NCI-H2196 (cell line): ENCODE results near the gene ZNF287.

Experiments used
- DNase-seq: peaks from one replicate; lab custom pipeline; 2025; ENCODE audit not compliant: unreplicated experiment; lab: John Stamatoyannopoulos, UW

The ZNF287 gene

GRCh38 chr17:16517477-16517876 lies 51.5 kb downstream of the ZNF287 start:
- no peak for DNase-seq

GRCh38 chr17:16516594-16517051 lies 52.4 kb downstream of the ZNF287 start:
- no peak for DNase-seq

GRCh38 chr17:16515933-16516332 lies 53.1 kb downstream of the ZNF287 start:
- DNase-seq: no peak

- DNase-seq: no peak
Observed at GRCh38 chr17:16513873-16514272, 55.1 kb downstream of the ZNF287 start.

GRCh38 chr17:16512011-16512410 lies 57.0 kb downstream of the ZNF287 start:
- peak; percentile 27 for DNase-seq

DNA sequence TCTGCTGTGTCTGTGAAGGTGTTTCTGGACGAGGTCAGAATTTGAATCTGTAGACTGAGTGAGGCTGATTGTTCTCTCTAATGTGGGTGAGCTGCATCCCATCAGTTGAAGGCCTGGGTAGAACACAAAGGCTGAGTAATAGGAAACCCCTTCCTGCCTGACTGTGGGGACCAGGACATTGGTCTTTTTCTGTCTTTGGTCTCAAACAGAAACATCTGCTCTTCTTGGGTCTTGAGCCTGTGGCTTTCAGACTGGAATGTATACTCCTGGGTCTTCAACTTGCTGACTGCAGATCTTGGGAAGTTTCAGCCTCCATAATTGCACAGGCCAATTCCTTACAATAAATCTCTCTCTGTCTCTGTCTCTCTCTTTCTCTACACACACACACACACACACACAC lies 57.4 kb downstream of the ZNF287 start:
- no peak for DNase-seq

DNA sequence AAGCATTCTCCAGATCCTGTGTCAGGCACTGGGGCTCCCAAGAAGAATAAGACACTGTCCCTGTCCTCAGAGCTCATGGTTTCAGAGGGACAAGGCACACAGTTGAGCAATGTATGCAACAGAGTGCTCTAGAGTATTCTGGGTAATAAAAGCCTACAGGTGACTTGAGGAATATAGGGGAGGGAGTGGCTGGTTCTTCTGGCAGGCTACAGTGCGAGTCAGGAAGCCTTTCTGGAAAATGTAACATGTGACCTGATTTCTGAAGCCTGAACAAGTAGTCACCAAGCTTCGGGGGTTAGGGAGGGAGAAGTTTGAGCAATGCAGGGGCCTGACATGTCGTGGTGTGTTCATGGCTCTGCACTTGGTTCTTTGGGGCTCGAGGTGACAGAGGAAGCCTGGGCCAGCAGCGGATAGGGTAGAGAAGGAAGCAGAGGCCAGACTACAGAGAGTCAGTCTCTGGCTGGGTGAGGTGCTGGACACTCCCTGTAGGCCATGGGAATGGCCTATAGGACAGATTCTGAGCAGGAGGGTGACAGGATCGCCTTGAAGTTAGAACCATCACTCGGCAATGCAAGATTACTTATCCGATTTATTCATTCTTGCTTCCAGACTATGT lies 61.0 kb downstream of the ZNF287 start:
- DNase-seq: no peak

GRCh38 chr17:16506188-16506587 lies 62.8 kb downstream of the ZNF287 start:
- DNase-seq: no peak

DNA sequence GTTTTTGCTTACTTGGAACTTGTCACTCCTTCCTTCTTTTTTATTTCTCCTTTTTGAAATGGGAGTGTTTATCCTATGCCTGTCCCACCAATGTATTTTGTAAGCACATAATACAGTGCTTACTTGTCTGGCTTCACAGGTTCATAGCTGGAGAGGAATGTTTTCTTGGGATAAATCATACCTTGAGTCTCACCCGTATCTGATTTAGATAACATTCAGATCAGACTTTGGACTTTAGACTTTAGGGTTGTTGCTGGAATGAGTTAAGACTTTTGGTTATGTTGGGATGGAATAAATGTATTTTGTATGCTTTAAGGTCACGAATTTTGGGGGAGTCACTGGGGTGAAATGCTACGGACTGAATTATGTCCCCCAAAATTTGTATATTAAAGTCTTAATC lies 64.0 kb downstream of the ZNF287 start:
- DNase-seq: no peak
